NOMO-1 (cell line): ENCODE measurements around the gene GMPPA.

ENCODE experiments used
- DNase-seq, 2 experiments: peaks; one replicate each; lab custom pipeline; 2025; ENCODE audit not compliant: unreplicated experiment in 2 of 2; lab: John Stamatoyannopoulos, UW

GMPPA gene

DNA sequence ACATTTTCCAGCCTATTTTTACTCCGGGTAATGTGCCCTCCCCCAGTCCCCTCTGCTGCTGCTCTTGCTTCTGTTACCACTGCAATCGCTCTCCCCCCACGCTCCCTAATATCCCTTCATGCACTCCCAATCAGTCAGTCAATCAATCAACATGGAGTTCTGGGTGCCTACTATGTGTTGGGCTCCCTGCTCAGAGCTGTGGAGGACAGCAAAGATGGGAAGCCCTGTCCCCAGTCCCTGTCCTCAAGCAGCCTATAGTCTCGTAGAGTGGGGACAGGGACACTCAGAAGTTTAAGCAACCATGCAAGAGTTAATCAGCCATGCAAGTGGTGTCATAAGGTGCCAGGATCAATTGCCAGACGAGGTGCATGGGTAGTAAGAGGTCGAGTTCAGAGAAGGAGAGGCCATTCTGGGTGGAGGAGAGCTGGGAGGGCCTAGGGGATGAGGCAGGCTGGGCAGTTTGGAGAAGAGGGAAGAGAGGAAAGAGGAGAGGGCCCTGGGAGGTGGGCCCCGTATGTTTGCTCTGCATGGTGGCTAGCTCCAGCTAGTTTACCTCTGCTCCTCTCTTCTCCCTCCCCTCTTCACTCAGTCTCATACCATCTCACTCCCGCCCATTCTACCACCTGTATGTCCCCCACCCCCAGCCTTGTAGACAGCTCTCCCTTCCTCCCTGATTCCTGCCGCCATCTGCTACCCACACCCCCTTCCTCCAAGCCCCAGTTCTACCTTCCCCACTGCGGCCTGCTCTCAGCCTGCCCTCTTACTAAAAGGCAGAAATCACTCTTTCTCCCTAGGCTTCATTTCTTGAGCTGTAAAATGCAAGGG lies 19.5 kb downstream of the GMPPA start:
- no peak for DNase-seq

DNA sequence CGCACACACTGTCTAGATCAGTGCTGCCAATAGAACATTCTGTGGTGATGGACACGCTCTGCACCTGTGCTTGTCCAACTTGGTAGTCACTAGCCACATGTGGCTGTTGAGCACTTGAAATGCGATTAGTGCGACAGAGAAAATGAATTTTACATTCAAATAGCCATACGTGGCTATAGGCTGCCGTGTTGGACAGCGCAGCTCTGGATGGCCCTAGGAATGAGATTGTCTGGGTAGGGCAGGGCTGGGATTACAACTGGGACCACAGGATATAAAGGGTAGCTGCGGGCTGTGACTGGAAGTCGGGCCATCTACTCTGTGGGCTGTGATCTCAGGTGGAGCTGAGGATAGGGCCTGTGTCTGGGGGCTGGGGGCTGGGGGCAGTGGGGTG lies 20.8 kb downstream of the GMPPA start:
- DNase-seq = no peak

DNA sequence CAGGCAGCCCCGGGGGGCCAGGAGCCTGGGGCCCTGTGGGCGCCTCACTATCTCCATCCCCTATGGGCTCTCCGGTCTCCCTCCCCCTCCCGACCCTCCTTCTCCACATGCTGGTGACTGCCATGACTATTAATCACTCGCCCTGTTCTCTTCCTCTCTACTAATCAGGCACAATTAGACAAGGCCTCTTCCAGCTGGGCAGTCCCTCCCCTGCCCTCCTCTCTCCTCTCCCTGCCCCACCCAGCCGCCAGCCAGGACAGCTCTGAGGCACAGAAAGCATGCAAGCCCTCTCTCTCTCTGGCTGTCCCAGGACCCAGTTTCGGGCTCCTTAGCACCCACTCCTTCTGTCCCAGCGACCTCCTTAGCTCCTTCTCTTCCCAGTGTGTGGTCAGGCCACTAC lies 21.4 kb downstream of the GMPPA start:
- no peak for DNase-seq

DNA sequence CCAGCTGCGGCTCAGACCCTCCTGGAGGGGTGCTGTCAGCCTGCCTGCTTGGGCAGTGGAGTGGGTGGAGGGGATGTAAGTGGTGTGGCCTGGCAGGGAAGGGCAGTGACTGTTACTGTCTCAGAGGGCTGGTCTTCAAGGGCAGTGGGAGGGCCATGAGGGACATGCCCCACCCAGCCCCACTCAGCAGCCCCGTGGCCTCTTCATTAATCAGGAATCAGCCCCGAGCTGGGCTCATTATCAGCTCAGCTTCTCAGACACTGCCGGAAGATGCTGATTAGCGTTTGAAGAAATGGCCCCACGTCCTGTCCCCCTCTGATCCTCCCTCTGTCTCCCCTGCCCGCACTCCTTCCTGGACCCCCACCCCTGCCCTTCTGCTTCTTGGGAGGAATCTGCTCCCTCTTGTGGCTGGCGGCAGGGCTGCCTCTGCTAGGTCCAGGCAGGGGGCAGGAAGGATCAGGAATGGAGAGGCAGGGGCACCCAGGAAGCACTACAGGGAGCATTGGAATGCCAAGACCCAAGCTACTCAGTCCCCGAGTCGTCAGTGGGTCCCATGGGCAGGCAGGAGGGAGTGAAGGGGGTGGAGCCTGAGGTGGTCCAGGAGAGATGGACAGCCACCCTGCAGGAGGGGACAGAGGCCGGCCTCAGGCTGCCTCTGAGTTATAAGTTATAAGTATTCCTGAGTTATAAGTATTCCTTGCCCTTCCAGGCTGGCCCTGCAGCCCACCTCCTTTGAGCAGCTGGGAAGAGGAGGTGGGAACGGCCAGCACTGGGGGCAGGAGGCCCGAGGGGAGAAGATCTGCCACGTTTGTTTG lies 22.6 kb downstream of the GMPPA start:
- no peak for DNase-seq

DNA sequence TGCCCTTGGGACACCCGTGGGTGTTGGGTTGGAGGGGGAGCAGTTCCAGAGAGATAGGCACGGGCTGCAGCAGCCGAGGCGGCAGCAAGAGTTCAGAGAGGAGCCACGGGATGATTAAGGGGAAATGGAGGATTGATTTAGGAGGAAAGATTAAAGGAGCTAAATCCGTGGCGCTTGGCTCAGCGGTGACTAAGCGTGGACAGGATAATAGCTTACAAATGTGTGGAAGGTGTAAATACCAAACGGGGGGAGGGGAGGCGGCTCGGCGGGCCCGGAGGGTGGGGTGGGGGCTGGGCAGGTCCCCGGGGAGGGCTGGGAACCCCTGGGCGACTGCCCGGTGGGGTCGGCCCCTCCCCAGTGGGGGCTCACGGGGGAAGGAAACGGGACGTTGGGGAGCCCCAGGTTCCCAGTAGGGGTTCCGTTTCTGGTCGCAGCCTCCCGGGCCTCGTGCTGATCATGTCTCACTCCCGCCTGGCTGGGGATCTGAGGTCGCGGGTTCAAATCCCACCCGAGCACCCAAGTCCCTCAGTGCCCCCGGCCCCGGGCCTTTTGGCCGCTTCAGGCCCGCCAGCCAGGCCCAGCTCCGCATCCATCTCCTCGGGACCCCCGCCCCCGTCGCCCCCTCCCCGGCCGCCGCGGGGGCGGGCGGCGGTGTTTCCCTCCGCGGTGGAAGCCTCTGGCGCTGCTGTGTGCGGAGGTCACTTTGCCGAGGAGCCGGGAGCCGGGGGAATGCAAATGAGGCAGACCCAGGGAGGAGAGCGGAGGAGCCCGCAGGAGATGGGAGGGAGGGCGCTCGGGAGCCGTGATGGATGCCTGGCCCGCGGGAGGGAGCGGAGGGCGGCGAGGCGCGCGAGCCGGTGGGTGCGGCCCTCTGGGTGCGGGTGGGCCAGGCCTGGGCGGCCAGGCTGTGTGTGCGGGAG lies 23.7 kb downstream of the GMPPA start:
- no peak for DNase-seq

DNA sequence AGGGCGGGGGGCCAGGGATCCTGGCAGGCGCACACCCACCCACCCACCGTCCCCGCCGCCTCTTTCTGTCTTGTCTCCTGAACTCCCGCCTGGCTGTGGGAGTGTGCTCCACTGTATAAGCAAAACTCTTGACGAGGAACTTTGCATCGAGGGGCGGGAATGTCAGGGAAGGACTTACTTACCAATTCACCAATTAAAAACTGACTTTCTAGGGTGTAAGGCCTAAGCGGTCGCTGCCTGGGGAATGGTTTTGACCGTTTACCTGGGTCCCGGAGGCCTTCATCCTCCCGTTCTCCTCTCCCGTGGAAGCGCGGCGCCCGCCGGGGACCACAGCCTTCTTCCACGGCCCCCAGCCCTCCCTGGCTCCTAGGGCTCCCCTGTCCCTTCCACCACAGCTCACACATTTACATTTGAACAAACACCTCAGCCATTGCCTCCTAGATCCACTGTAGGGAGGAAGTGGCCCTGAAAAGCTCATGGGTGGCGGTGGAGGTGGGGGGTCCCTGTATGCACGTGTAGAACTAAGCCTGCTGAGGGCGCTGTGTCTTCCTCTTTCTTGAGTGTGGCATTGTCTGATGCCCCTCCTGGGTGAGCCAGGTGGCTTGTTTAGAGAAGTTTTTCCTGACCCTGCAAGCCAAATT lies 24.5 kb downstream of the GMPPA start:
- DNase-seq = no peak

DNA sequence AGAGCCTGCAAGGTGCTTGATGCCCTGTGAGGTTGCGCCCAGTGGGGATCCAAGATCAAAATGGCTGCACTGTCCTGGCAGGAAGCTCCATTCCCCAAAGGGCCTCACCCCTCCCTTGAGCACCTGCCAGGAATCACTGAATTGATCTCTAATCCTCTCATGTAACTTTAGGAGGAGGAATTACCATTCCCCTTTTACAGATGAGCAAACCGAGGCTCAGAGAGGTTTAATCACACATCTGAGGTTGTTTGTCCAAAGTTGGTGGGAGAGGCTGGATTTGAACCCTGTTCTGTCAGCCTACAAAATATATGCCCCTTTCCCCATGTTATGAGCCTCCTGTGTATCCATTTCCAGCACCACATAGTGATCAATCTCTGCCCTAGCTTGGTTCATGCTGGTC lies 26.1 kb downstream of the GMPPA start:
- no peak for DNase-seq

DNA sequence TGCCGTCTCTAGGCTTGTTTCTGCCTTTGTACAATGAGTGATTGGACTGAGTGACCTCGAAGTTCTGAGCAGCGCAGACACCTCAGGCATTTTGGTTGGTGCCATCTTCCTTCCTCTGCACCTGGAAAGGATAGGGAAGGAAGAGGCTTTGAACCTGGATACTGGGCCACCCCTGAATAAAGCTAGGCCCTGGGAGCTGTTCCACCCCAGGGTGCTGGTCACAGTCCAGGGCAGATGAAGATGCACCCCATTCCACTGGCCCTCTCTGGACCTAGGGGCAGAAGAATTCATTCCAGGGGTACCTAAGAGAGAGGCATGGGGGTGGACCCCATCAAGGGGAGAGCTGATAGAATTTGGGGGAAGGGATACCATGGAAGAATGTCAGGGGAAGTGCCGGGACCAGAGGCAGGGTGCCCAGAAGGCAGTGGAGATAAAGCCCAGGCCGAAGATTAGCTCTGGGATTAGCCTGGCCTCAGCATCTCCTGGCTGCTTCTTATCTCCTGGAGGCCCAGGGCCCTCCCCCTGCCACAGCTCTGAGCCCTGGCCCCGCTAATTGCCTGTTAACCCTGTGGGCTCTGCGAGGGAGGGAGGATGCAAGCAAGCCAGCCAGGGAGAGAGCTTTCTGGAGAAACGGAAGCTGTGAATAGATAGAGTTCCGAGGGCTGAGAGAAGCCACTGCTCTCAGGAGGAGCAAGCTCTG lies 27.0 kb downstream of the GMPPA start:
- no peak for DNase-seq

DNA sequence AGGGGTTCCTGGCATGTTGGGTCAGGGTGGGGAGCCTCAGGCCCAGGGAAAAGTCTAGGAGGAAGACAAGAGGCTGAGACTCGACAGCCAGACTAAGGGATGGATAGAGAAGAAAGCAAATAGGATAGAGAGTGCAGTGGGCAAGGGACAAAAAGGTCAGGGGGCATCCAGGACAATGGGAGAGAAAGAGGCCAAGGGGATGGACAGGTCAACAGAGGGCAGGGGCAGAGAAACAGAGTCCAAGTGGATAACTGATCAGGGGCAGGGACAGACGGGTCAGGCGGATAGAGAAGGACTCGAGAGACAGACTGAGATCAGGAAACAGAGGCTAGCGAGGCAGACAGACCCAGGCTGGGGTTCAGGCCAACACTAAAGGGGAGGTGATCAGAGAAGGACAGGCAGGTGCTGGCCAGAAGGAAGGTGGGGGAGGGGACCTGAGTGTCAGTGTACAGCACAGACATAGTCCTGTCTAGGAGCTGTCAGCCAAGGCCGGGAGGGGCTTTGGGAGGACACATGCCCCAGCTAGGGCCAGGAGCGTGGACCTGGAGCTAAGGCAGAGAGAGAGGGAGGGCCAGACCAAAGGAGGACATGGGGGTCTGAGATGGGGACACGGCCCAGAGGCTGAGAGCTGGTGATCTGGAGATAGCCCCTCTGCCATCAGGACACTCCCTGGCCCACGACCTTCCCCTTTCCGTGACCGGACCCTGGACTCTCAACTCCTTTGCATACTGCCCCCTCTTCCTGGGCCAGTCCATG lies 27.8 kb downstream of the GMPPA start:
- DNase-seq = no peak

DNA sequence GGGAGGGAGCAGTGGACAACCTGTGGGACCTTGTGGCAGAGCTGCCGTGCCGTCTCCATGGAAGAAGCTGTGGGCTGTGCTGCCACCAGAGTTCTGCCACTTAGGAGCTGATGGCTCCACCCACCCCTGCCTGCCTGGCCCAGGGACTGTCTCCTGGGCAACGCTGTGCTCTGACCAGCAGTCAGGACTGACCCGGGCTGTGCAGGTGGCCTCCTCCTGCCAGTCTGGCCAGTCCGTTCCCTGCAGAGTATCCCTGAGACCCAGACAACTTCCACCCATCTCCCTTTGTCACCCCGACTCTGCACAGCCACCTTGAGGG lies 28.3 kb downstream of the GMPPA start:
- no peak for DNase-seq

DNA sequence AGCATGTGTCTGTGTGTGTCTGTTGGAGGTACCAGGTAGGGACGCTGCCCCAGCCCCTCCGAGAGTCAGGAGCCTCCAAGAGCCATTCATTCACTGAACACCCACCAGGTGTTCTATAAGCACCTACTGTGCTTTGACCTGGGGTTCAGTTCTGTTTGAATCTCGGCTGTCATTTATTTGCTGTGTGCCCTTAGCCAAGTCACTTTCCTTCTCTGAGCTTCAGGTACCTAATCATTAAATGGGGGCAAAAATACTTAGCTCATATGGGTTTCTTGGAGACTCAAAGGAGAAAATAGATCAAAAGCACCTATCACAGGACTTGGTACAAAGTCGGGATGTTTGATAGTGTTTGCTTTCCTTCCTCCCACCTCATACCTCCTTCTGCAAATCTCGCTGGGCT lies 28.8 kb downstream of the GMPPA start:
- DNase-seq = no peak

DNA sequence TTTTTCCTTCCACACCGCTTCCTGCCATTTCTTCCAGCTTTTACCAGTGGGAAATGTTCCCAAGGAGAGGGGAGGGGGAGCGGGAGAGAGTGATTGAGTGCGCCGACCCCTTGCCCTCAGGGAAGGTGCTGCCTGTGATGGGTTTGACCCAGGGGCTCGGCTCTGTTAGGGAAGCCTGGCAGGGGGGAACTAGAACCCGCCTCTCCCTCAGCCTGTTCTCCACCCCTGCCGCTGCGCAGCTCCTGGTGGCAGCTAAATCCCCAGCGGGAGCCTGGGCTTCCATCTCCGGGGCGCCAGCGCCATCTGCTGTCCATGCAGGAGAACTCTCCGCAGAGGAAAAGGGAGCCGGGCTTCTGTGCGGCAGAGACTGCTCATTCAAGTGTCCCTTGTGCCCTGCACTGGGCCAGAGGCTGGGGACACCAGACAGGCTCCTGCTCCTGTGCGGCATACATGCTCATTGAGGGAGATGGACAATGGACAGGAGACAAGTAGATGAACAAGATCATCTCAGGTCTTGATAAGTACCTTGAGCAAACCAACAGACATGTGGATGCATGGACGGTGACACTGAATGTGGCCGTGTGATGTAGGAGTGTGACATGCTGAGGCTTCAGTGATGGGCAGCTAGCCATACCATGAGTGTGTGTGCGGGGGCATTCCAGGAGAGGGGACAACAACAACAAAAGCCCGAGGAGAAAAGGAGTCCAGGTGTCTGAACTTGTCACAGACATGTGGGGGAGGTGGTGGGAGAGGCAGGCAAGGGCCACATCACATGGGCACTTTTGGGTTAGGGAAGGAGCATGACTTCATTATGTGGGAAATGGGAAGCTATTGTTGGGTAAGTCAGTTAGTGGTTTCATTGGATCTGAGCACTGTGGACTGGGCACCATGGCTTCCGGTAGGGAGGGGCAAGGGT lies 31.6 kb downstream of the GMPPA start:
- DNase-seq = peak; percentile 77 to 79

DNA sequence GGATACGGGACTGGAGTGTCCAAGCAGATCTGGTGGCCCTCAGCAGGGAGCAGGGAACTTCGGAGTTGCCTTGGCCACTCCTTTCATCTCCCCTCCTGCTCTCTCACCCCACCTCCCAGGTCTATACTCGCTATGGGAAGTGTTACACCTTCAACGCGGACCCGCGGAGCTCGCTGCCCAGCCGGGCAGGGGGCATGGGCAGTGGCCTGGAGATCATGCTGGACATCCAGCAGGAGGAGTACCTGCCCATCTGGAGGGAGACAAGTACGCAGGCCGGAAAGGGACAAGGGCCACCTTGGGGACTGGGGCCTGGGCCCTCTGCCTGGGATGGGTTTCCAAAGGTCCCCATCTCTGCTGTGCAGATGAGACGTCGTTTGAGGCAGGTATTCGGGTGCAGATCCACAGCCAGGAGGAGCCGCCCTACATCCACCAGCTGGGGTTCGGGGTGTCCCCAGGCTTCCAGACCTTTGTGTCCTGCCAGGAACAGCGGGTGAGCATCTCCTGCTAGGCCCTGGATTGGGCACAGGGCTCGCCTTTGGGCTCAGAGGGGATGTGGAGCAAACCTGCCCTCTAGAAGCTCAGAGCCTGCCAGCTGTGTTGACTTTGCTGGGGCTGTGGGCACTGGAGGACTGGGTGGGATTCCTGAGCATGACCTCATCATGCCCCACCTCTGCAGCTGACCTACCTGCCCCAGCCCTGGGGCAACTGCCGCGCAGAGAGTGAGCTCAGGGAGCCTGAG lies 33.1 kb downstream of the GMPPA start:
- no peak for DNase-seq

DNA sequence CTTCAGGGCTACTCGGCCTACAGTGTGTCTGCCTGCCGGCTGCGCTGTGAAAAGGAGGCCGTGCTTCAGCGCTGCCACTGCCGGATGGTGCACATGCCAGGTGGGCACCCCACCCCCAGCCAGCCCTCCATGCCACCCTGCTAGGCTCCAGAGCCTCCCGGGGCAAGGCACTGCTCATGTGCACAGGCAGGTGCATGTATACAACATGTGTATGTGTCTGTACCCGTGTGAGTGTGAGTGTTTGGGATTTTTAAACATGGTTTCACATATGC lies 33.6 kb downstream of the GMPPA start:
- no peak for DNase-seq

DNA sequence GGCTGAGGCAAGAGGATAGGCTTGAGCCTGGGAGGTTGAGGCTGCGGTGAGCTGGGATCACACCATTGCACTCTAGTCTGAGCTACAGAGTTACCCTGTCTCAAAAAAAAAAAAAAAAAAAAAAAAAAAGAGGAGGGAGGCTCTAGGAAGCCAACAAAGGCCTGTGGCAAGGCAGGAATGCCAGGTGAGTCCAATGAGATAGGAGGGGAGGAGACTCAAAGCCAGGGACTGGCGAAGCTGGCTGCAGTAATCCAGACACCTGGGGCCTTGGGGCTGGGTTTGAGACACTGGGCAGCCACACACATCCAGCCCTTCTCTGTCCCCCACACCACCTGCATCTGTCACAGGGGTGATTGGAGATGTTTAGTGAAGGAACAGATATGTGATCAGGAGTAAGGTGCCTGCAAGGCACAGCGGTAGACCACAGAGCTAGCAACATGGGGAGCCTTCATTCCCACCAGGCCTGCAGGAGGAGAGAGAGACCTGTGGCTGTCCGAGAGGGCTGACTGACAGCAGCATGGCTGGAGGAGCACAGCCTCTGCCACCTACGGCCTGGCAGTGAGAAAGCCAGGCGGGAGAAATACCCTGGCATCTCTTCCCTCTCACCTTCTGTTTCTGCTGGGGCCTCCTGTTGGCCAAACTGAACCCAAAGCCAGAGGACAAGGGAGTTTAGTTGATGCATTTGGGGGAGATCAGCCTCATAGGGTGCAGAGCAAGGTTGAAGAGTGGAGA lies 35.4 kb downstream of the GMPPA start:
- no peak for DNase-seq

DNA sequence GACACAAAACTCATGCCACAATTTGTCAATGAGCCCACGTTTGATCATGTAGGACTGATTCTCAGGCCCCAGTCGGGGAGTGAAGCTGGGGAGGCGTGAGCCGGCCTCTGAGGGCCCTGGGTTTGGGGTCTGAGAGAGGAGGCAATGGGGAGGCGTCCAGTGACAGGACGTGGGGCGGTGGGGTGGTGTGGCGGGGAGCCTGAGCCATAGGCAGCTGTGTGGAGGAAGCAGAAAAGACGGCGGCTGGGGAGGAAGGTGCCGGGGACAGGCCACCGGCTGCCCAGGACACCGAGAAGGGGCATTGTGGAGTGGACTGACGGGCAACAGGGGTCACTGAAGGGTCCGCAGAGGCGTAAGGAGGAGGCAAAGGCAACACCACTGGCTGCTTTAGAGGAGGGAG lies 37.7 kb downstream of the GMPPA start:
- DNase-seq = no peak

DNA sequence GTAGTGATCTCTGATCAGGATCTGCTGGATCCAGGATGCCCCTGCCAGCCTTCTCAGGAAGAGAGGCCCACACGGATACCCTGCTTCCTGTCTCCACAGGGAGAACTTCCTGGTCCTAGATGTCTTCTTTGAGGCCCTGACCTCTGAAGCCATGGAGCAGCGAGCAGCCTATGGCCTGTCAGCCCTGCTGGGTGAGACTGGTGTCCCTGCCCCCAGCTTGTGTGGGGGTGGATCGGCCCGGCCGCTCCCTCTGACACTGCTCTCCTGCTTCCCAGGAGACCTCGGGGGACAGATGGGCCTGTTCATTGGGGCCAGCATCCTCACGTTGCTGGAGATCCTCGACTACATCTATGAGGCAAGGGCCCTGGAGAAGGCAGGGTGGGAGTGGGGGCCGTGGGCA lies 38.3 kb downstream of the GMPPA start:
- no peak for DNase-seq
